GM19397 (cell line): Measurements from ENCODE around the gene MAD1L1.

Experiments used
- ATAC-seq: cut with Tn5 transposase; IDR thresholded peaks from one replicate; pipeline ENCODE4 v1.9.1; 2021; ENCODE audit warnings: mild to moderate bottlenecking, moderate library complexity; ENCODE audit not compliant: unreplicated experiment

MAD1L1 gene

GRCh38 chr7:2094454-2095045, 138.2 kb downstream of the MAD1L1 start:
- no peak for ATAC-seq

DNA sequence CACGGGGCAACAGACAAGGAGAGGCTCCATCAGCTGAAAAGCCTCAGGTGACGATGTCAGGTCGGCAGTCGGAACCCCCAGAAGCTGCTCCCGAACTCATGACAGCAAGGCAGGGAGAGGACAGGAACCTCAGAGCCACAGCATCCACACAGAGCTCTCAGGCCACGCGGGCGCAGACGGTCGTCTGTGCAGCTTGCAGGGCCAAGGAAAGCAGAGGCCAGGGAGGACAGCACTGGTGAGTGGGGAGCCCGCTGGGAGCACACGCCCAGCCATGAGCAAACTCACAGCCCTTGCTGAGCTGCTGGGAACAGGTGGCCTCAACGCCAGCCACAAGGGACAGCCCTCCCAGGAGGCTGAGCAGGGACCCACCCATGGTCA, 138.9 kb downstream of the MAD1L1 start:
- ATAC-seq, result no peak

DNA sequence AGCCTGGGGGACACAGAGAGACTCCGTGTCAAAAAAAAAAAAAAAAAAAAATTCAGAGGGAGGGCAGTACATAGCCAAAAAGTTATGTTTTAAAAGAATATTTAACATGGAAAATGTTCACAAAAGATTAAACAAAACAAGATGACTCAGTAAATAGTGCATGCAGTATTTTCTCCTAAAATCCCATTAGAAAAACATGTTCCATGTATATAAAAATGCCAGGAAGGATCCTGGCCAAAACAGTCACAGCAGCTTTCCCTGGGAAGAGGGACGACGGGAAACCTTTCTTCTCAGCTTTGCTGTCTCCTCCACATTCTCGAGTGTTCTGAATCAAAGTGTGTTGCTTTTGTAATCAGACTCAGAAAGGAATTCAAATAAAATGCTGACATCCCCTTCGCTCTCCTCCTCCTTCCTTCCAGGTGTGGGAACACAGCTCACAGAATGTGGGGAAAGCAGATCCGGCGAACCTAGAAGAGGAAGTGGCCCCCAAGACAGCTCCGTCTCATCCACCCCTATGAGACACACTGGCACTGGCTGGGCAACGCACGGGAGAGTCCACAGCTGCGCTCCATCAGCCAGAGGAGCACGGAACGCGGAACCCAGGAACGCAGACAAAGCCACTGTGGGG, 139.4 kb downstream of the MAD1L1 start:
- ATAC-seq, result no peak

DNA sequence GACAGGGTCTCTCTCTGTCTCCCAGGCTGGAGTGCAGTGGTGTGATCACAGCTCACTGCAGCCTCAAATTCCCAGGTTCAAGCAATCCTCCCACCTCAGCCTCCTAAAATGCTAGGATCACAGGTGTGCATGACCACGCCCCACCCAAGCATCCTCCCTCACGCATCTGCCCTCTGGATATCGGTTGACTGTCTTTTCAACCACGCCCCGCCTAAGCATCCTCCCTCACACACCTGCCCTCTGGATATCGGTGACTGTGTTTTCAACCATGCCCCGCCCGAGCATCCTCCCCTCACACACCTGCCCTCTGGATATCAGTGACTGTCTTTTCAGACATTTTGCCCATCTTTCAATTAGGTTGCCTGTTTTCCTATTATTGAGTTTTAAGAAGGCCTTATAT, 140.5 kb downstream of the MAD1L1 start:
- ATAC-seq, result no peak

DNA sequence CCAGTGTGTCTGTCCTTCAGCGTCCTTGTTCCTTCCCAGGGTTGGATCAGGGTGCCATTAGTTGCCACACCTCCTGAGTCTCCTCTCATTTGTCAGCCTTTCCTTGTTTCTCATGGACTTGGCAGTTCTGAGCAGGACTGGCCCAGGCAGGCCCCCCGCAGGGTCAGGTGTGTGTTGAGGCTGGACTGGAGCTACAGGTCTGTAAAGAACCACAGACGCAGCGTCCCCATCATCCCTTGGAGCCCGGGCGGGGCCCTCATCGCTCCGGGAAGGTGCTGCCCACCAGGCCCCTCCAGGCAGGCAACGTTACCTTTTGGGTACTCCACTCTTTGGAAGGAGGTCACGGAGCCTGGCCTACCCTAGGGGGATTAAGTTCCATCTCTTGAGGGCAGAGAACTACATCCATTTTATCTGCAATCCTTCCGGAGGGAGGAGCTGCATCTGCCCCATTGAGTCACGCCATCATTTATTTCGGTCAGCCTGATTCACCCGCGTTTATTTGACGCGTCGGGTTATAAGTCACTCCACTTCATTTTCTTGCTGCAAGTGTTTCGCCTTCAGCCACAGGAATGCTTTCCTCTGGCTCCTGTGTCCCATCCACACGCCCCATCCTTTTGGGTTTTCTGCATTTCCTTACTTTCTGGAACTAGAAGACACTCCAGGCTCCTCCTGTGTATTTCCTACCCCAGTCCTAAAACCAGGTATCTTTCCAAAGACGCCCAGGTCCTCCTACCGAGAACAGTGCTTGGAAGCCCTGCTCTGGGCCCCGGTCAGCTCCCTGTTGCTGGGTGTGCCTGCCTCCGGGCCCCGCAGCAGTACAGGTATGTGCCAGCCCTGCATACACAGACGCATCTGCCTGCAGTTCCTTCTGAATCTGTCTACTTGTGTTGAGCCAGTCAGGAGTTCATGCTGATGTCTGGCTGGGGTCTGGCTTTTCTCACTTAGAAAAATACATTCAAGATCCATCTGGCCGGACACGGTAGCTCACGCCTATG, 141.9 kb downstream of the MAD1L1 start:
- no peak for ATAC-seq

DNA sequence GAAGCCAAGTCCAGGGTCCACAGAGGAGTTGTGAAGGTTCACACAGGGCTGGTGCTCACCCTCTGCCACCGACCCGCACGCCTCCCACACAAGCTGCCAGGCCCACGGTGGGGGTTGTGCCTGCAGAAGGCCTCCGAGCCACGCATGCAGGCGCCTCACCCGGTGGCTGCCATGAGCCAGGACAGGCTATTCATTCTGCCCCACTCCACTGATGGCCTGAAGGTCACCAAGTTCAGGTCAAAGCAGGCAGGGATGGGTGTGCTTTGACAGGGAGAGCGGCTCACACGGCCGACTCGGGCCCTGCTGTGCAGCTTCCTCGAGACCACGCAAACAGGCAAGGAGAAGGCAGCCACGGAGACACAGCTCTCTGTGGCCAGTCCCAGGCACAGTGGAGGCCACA, 143.9 kb downstream of the MAD1L1 start:
- ATAC-seq, result no peak

DNA sequence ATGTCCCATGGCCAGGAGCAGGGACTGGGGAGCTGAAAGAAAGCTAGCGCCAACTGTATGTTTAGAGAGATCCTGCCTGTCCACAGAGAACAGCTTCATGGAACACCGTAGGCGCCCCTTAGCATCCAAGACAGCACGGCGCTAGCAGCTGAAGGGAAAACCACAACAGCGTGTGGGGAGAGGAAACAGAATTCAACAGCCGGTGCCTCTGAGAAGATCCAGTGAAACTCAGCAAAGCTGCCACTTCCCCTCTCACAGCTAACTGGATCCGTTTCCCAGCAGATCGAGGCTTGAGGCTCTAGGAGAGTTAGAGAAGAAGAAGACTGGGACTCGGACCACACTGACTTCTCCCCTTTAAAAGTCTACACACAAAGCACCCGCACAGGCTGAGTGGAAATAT, 145.0 kb downstream of the MAD1L1 start:
- ATAC-seq, result no peak

DNA sequence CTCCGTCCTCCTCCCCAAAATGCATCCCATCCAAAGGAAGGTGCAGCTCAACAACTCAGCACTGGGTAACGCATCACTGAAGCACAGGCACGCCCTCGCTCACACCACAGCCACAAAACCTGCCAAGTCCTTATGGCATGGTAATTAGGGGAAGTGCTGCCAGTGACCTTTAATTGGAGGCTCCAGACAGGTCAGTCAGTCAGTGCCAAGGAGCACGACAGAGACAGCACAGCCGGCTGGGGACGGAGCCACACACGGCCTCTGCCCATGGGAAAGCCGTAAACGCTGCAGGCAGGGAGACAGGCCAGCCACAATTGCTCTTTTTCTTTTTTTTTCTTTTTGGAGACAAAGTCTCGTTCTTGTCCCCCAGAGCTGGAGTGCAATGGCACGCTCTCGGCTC, 146.5 kb downstream of the MAD1L1 start:
- no peak for ATAC-seq

DNA sequence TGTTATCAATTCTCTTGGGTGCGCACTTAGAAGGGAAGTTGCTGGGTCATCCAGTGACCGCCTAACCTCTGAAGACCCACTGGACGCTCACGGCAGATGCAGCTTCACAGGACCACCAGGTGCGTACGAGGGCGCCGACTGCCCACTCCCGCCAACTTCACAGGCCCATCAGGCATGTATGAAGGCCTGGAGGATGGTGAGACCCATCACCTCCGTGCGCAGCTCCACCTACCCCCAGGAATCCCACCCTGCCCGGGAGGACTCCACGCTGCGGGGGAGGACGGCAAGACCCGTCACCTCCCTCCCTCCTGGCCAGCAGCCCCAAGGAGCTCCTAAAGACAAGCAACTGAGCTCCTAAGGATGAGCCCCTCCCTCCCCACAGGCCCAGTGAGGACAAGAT, 146.9 kb downstream of the MAD1L1 start:
- ATAC-seq, result no peak

- ATAC-seq, result no peak
Observed at GRCh38 chr7:2084781-2085505, 147.8 kb downstream of the MAD1L1 start.

DNA sequence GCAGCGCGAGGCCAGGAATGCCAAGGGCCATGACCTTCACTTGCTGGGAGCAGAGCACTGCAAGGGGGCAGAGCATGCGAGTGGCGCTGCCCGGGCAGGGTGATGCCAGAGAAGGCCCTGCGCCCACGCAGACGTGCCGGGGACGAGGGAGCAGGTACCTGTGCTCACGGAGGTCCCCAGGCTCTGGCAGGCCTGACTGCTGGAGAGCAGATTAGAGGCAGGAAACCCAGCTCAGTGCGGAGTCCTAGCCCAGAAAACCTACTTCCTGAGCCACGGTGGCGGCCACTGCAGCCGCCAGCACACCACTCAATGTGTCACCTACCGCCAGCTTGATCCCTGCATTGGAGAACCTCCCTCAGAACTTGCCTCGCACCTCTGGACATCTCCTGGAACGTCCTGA, 148.4 kb downstream of the MAD1L1 start:
- no peak for ATAC-seq

GRCh38 chr7:2083362-2083761, 149.4 kb downstream of the MAD1L1 start:
- ATAC-seq, result no peak

DNA sequence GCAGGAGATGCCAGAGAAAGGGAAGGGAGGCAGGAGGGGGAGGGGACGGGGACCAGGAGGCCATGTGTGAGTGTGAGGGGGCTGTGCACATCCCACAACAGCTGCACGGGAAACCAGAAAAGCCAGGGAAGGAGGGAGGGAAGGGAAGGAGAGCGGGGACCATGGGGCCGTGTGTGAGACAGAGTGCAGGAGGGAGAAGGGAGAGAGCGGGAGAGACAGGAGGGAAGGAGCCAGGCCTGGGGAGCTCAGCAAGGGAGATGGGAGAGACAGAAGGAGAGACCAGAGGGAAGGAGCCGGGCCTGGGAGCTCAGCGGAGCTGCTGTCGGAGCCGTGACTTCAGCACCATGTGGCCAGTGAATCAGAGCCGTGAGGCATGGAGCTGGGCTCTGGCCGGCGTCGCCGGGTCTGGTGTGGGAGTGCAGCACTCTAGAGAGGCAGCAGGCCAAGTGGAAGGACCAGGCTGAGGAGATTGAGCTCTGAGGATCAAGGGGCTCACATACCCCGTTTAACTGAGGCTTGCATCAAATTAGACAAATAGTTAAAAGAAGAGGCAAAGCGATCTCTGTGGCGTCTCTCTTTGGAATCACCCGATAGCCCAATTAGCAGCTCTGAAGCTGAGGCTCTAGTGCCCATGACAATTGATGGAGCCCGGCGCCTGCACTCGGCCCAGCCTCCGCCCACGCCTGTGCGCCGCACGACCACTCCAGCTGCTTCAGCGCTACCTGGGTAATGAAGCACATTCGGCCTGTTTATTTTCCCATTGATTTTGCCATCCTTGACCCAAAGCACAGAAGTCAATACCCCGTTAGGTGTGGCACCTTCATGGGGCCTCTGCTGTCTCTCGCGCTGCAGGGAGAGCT, 150.4 kb downstream of the MAD1L1 start:
- no peak for ATAC-seq

GRCh38 chr7:2081526-2082135, 151.1 kb downstream of the MAD1L1 start:
- no peak for ATAC-seq

DNA sequence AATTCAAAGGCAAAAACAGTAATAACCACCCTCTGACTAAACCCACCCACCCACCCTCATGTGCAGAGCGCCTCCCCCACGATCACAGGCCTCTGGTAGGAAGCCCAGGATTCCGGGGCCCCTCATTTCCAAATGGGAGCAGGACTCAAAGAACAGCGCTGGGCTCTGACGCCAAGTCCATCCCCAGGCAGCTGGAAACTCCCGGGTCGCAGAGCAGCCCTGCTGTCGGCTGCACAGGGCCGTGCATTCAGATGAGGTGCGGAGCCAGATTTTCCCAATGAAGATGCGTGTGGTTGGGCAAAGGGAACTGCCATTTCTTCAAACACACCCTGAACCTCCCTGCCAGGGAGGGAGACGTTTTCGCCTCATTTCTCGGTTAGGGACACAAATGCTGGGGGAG, 152.3 kb downstream of the MAD1L1 start:
- no peak for ATAC-seq

GRCh38 chr7:2080060-2080387, 152.7 kb downstream of the MAD1L1 start:
- ATAC-seq, result no peak

DNA sequence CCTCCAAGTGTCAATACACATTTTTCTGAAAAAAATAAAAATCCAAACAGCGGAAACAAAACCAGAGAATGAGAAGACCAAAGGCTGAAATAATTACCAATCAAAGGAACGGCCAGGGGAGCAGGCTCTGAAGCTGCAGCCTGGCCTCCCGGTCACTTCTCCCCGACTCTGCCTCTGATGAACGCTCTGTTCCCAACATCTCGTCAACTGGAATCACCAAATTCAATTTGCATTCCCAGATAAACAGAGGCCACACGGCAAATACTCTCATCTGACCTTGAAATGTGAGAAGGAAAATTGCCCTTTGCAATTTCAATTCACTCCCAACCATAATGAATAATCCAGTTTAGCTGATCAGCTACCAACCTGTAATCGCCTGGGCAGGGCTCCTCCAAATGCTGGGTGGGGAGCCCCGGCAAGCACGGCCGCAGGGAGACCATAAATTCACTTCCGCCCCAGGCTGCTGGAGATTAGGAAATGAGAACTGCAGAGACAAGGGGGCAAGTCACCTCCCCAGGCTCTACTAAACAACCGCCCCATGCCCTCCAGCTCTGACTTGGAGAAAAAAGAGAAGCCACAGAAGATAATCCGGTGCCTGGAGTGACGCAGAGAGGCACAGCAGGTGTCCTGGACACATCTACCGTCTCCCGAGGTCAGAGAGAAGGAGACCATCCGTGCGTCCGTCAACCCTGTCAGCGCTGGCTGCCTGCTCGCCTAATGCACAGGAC, 153.2 kb downstream of the MAD1L1 start:
- ATAC-seq, result no peak

- ATAC-seq, result no peak
Observed at GRCh38 chr7:2078899-2079298, 153.8 kb downstream of the MAD1L1 start.

GRCh38 chr7:2076649-2077064, 156.1 kb downstream of the MAD1L1 start:
- no peak for ATAC-seq
